Activated naive CD8-positive, alpha-beta T cell (primary cell): ENCODE results near the gene UGT1A3.
"Not testable (repeated sequence)": the region's sequence is repeated elsewhere in the genome, so short reads cannot be mapped to it uniquely, and the experiment has no call there.

Experiments
- H3K27ac Mint-ChIP-seq: one replicate; pipeline ENCODE4 v1.8.0; 2021; ENCODE audit warnings: mixed read lengths
- H3K27me3 Mint-ChIP-seq: one replicate; pipeline ENCODE4 v1.8.0; 2021; ENCODE audit warnings: mixed read lengths
- H3K36me3 Mint-ChIP-seq: one replicate; pipeline ENCODE4 v1.8.0; 2021; ENCODE audit warnings: mixed read lengths
- H3K4me1 Mint-ChIP-seq: one replicate; pipeline ENCODE4 v1.8.0; 2021; ENCODE audit warnings: low read depth, mixed read lengths
- H3K4me3 Mint-ChIP-seq: one replicate; pipeline ENCODE4 v1.8.0; 2021; ENCODE audit warnings: mild to moderate bottlenecking, mixed read lengths
- H3K9me3 Mint-ChIP-seq: one replicate; pipeline ENCODE4 v1.8.0; 2021; ENCODE audit warnings: low read depth, mixed read lengths

Gene UGT1A3

GRCh38 chr2:233699424-233700027 lies 29.3 kb upstream of the UGT1A3 start:
- Mint-ChIP-seq H3K4me1 (no peaks in the 10 kb centered on the region), H3K9me3 (peaks cover 3% of the 10 kb centered on the region), H3K27me3 (peaks cover 3% of the 10 kb centered on the region), H3K36me3 (peaks cover 3% of the 10 kb centered on the region), H3K4me3 (no peak overlapping the region), H3K27ac (no peak overlapping the region)

- peaks cover 3% of the 10 kb centered on the region for H3K9me3 Mint-ChIP-seq
- peaks cover 4% of the 10 kb centered on the region for H3K27me3 Mint-ChIP-seq
- no peak overlapping the region for H3K4me3 Mint-ChIP-seq
- no peaks in the 10 kb centered on the region for H3K4me1 Mint-ChIP-seq
- peaks cover 3% of the 10 kb centered on the region for H3K36me3 Mint-ChIP-seq
- H3K27ac Mint-ChIP-seq: no peak overlapping the region
Observed at GRCh38 chr2:233700028-233700635, 28.7 kb upstream of the UGT1A3 start.

- H3K4me1 Mint-ChIP-seq: not testable (repeated sequence)
Observed at GRCh38 chr2:233700842-233701241, 28.0 kb upstream of the UGT1A3 start.

GRCh38 chr2:233702238-233702637 lies 26.6 kb upstream of the UGT1A3 start:
- no peak overlapping the region for H3K4me3 Mint-ChIP-seq
- no peaks in the 10 kb centered on the region for H3K4me1 Mint-ChIP-seq
- H3K27me3 Mint-ChIP-seq: peaks cover 6% of the 10 kb centered on the region

More at GRCh38 chr2:233700842-233701241, 28.0 kb upstream of the UGT1A3 start:
- H3K27me3 Mint-ChIP-seq, H3K9me3 Mint-ChIP-seq, H3K27ac Mint-ChIP-seq, H3K36me3 Mint-ChIP-seq, H3K4me3 Mint-ChIP-seq: not testable (repeated sequence)

GRCh38 chr2:233705911-233706506 lies 22.8 kb upstream of the UGT1A3 start:
- no peak overlapping the region for H3K4me3 Mint-ChIP-seq
- H3K27ac Mint-ChIP-seq: no peak overlapping the region
- H3K36me3 Mint-ChIP-seq: peaks cover 3% of the 10 kb centered on the region
- peaks cover 3% of the 10 kb centered on the region for H3K9me3 Mint-ChIP-seq
- H3K27me3 Mint-ChIP-seq: peaks cover 9% of the 10 kb centered on the region
- no peaks in the 10 kb centered on the region for H3K4me1 Mint-ChIP-seq

More at GRCh38 chr2:233702238-233702637, 26.6 kb upstream of the UGT1A3 start:
- H3K9me3 Mint-ChIP-seq: peaks cover 3% of the 10 kb centered on the region
- H3K36me3 Mint-ChIP-seq: peaks cover 3% of the 10 kb centered on the region
- H3K27ac Mint-ChIP-seq: no peak overlapping the region

GRCh38 chr2:233706720-233707119 lies 22.1 kb upstream of the UGT1A3 start:
- H3K4me1 Mint-ChIP-seq: no peaks in the 10 kb centered on the region

GRCh38 chr2:233707940-233708644 lies 20.8 kb upstream of the UGT1A3 start:
- no peak overlapping the region for H3K27ac Mint-ChIP-seq
- no peak overlapping the region for H3K4me3 Mint-ChIP-seq
- no peaks in the 10 kb centered on the region for H3K4me1 Mint-ChIP-seq
- H3K9me3 Mint-ChIP-seq: peaks cover 3% of the 10 kb centered on the region
- peaks cover 3% of the 10 kb centered on the region for H3K36me3 Mint-ChIP-seq
- peaks cover 9% of the 10 kb centered on the region for H3K27me3 Mint-ChIP-seq

More at GRCh38 chr2:233706720-233707119, 22.1 kb upstream of the UGT1A3 start:
- Mint-ChIP-seq H3K27ac (no peak overlapping the region), H3K36me3 (peaks cover 3% of the 10 kb centered on the region), H3K4me3 (no peak overlapping the region), H3K9me3 (peaks cover 3% of the 10 kb centered on the region), H3K27me3 (peaks cover 9% of the 10 kb centered on the region)

- Mint-ChIP-seq H3K9me3 (peaks cover 3% of the 10 kb centered on the region), H3K4me1 (no peaks in the 10 kb centered on the region), H3K27ac (no peak overlapping the region), H3K27me3 (peaks cover 11% of the 10 kb centered on the region), H3K4me3 (no peak overlapping the region), H3K36me3 (peaks cover 3% of the 10 kb centered on the region)
Observed at GRCh38 chr2:233708942-233709341, 19.9 kb upstream of the UGT1A3 start.

GRCh38 chr2:233711312-233712008 lies 17.4 kb upstream of the UGT1A3 start:
- Mint-ChIP-seq H3K4me1 (no peaks in the 10 kb centered on the region), H3K9me3 (no peaks in the 10 kb centered on the region), H3K27ac (no peak overlapping the region), H3K4me3 (no peak overlapping the region), H3K36me3 (no peaks in the 10 kb centered on the region), H3K27me3 (peaks cover 10% of the 10 kb centered on the region)

- Mint-ChIP-seq H3K36me3 (no peaks in the 10 kb centered on the region), H3K4me3 (no peak within 1 kb of the TSS), H3K9me3 (no peaks in the 10 kb centered on the region), H3K27me3 (peaks cover 10% of the 10 kb centered on the region), H3K27ac (no peak within 1 kb of the TSS), H3K4me1 (no peaks in the 10 kb centered on the region)
Observed at GRCh38 chr2:233712611-233713261, 16.1 kb upstream of the UGT1A3 start, which contains the start of gene UGT1A5. Gene UGT1A5 (plus strand): TSS chr2:233712907. CDS start chr2:233712992, 85 bp downstream.

GRCh38 chr2:233713262-233713615 lies 15.6 kb upstream of the UGT1A3 start:
- no peak overlapping the region for H3K27ac Mint-ChIP-seq
- no peaks in the 10 kb centered on the region for H3K36me3 Mint-ChIP-seq
- H3K4me3 Mint-ChIP-seq: no peak overlapping the region
- no peaks in the 10 kb centered on the region for H3K4me1 Mint-ChIP-seq
- peaks cover 10% of the 10 kb centered on the region for H3K27me3 Mint-ChIP-seq
- H3K9me3 Mint-ChIP-seq: no peaks in the 10 kb centered on the region

- Mint-ChIP-seq H3K4me3 (no peak overlapping the region), H3K27me3 (peaks cover 10% of the 10 kb centered on the region), H3K36me3 (no peaks in the 10 kb centered on the region), H3K9me3 (no peaks in the 10 kb centered on the region), H3K27ac (no peak overlapping the region), H3K4me1 (no peaks in the 10 kb centered on the region)
Observed at GRCh38 chr2:233714121-233714520, 14.7 kb upstream of the UGT1A3 start.

- Mint-ChIP-seq H3K27me3 (peaks cover 13% of the 10 kb centered on the region), H3K36me3 (no peaks in the 10 kb centered on the region), H3K9me3 (no peaks in the 10 kb centered on the region), H3K4me1 (no peaks in the 10 kb centered on the region), H3K27ac (no peak within 1 kb of the TSS), H3K4me3 (no peak within 1 kb of the TSS)
Observed at GRCh38 chr2:233718552-233718951, 10.3 kb upstream of the UGT1A3 start, which contains the start of gene UGT1A4. Gene UGT1A4 (plus strand): TSS chr2:233718736. CDS start chr2:233718821, 85 bp downstream.
